ENCODE results near the gene VWA1.
"Not testable (repeated sequence)": the region's sequence is repeated elsewhere in the genome, so short reads cannot be mapped to it uniquely, and the experiment has no call there.

VWA1 gene

GRCh38 chr1:1435106-1435903 is at the start of gene VWA1:
TSS of gene VWA1 (plus strand) at chr1:1435690. CDS start at chr1:1435749, 59 bp downstream.
- DNase-seq (ENCODE audit: low spot score): peak; percentile 97

- DNase-seq (ENCODE audit: low spot score): no peak
These were observed 49.6 kb upstream of the VWA1 start for GRCh38 chr1:1385931-1386330.

GRCh38 chr1:1387098-1388077 is 48.1 kb upstream of the VWA1 start:
- DNase-seq (ENCODE audit: low spot score): no peak

GRCh38 chr1:1388078-1388472 is 47.4 kb upstream of the VWA1 start:
- DNase-seq (ENCODE audit: low spot score): no peak

- DNase-seq (ENCODE audit: low spot score): no peak
These were observed 44.8 kb upstream of the VWA1 start for GRCh38 chr1:1390675-1391074.

- DNase-seq (ENCODE audit: low spot score): no peak
These were observed 44.3 kb upstream of the VWA1 start for GRCh38 chr1:1391225-1391624.

GRCh38 chr1:1393014-1393413 is 42.5 kb upstream of the VWA1 start:
- DNase-seq (ENCODE audit: low spot score): no peak

- DNase-seq (ENCODE audit: low spot score): no peak
These were observed 42.1 kb upstream of the VWA1 start for GRCh38 chr1:1393428-1393827.

GRCh38 chr1:1394116-1394515 is 41.4 kb upstream of the VWA1 start:
- no peak for DNase-seq (ENCODE audit: low spot score)

- DNase-seq (ENCODE audit: low spot score): no peak
These were observed 40.3 kb upstream of the VWA1 start for GRCh38 chr1:1395166-1395565.

GRCh38 chr1:1397839-1398523 is 37.5 kb upstream of the VWA1 start:
- peak; percentile 9 for DNase-seq (ENCODE audit: low spot score)

GRCh38 chr1:1398677-1399186 is 36.8 kb upstream of the VWA1 start:
- DNase-seq (ENCODE audit: low spot score): no peak

GRCh38 chr1:1399187-1399871 is 36.2 kb upstream of the VWA1 start, which contains the start of gene CCNL2:
TSS of gene CCNL2 (minus strand) at chr1:1399335. CDS start at chr1:1399306, 29 bp downstream.
- DNase-seq (ENCODE audit: low spot score): peak; percentile 99

- peak; percentile 31 for DNase-seq (ENCODE audit: low spot score)
These were observed 35.5 kb upstream of the VWA1 start for GRCh38 chr1:1399872-1400575.

- DNase-seq (ENCODE audit: low spot score): no peak
These were observed 34.7 kb upstream of the VWA1 start for GRCh38 chr1:1400576-1401456.

GRCh38 chr1:1401457-1402010 is 34.0 kb upstream of the VWA1 start:
- no peak for DNase-seq (ENCODE audit: low spot score)

GRCh38 chr1:1402072-1402900 is 33.2 kb upstream of the VWA1 start:
- DNase-seq (ENCODE audit: low spot score): peak; percentile 52

GRCh38 chr1:1402901-1403392 is 32.5 kb upstream of the VWA1 start:
- DNase-seq (ENCODE audit: low spot score): not testable (repeated sequence)

All from D341Med (cell line).